ENCODE data around the gene VGLL4. TPM values are rescaled to one million over a fixed set of nuclear protein-coding genes. Genes with fewer than 3 reads are reported as not detected.

Gene VGLL4
- total RNA-seq, 1 experiment from 2014 or later: 42.1 TPM

DNA sequence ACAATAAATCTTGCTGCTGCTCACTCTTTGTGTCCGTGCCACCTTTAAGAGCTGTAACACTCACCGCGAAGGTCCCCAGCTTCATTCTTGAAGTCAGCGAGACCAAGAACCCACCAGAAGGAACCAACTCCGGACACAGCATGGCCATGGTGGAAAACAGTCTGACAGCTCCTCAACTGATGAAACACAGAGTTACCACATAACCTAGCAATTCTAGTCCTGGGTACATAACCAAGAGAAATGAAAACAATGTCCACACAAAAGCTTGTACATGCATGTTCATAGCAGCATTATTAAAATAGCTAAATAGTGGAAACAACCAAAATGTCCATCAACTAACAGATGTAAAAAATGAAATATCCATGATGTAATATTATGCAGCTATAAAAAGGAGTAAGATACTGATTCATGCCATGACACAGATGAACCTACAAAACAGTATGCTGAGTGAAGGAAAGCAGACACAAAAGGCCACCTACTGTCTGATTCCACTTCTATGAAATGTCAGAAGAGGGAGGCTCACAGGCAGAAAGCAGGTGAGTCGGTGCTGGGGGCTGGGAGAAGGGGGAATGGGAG is 36.8 kb downstream of the VGLL4 start:
- no peak overlapping the region for H3K23ac ChIP-seq (ENCODE audit: insufficient read length, low read depth, low read length)
- H3K4ac ChIP-seq (ENCODE audit: low read depth, low read length): no peak overlapping the region
- no peak overlapping the region for H3K4me3 Mint-ChIP-seq
- no peak overlapping the region for H4K8ac ChIP-seq (replicated peaks; ENCODE audit: insufficient read length, low read depth, low read length)
- H4K91ac ChIP-seq (ENCODE audit: insufficient read length, low read depth, low read length): no peak overlapping the region
- H2AK5ac ChIP-seq (ENCODE audit: insufficient read length, low read length): no peak overlapping the region
- H3K79me1 ChIP-seq (ENCODE audit: insufficient read depth, low read depth, low read length, poor library complexity, severe bottlenecking): peaks cover 3% of the 10 kb centered on the region
- no peak overlapping the region for H3K27ac ChIP-seq (ENCODE audit: insufficient read length, low read depth, low read length)
- TF ChIP-seq, protein P1, sequence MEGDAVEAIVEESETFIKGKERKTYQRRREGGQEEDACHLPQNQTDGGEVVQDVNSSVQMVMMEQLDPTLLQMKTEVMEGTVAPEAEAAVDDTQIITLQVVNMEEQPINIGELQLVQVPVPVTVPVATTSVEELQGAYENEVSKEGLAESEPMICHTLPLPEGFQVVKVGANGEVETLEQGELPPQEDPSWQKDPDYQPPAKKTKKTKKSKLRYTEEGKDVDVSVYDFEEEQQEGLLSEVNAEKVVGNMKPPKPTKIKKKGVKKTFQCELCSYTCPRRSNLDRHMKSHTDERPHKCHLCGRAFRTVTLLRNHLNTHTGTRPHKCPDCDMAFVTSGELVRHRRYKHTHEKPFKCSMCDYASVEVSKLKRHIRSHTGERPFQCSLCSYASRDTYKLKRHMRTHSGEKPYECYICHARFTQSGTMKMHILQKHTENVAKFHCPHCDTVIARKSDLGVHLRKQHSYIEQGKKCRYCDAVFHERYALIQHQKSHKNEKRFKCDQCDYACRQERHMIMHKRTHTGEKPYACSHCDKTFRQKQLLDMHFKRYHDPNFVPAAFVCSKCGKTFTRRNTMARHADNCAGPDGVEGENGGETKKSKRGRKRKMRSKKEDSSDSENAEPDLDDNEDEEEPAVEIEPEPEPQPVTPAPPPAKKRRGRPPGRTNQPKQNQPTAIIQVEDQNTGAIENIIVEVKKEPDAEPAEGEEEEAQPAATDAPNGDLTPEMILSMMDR (conservative IDR thresholded peaks at IDR 0.05): no peak
- WGBS (ENCODE audit: extremely low coverage, insufficient read length, low lambda C conversion rate): no CpG with 5 or more reads among the region's 6 CpGs
- H3K14ac ChIP-seq (ENCODE audit: insufficient read depth, low read length): no peak overlapping the region
- no peak overlapping the region for H2BK120ac ChIP-seq (ENCODE audit: low read depth, low read length, poor library complexity, severe bottlenecking)
- no peak for DNase-seq
- H3K9me3 ChIP-seq (ENCODE audit: control insufficient read depth, low read depth, low read length): no peaks in the 10 kb centered on the region
- H2BK12ac ChIP-seq (ENCODE audit: insufficient read length, low read depth, low read length): no peak overlapping the region
- no peak overlapping the region for H2BK20ac ChIP-seq (ENCODE audit: low read depth, low read length, poor library complexity, severe bottlenecking)
- no peak overlapping the region for H3K9ac ChIP-seq (ENCODE audit: extremely low read depth, insufficient read length, low read length)
- no peak overlapping the region for H3K56ac ChIP-seq (ENCODE audit: insufficient read length, low read depth, low read length)
- H2BK15ac ChIP-seq (ENCODE audit: low read depth, low read length): no peak overlapping the region
- peaks cover 0 to 10% (median 7%) of the 10 kb centered on the region in 3 experiments; a peak in 4 of 7 replicates for H3K36me3 Mint-ChIP-seq (ENCODE audit: insufficient read depth in 1 of 3, low read depth in 3 of 3)
- no peak overlapping the region for H2AFZ ChIP-seq (ENCODE audit: low read length)
- H3K27me3 Mint-ChIP-seq (ENCODE audit: low read depth): no peaks in the 10 kb centered on the region
- no peaks in the 10 kb centered on the region for H3K23me2 ChIP-seq (ENCODE audit: insufficient read length, low read depth, low read length, poor library complexity, severe bottlenecking)
- peak overlapping the region in 1 of 3 experiments; percentile 19; a peak in 1 of 7 replicates for H3K27ac Mint-ChIP-seq
- H2BK5ac ChIP-seq (ENCODE audit: insufficient read length, low read length): no peak overlapping the region
- H4K20me1 ChIP-seq (ENCODE audit: control insufficient read depth, insufficient read depth, insufficient read length): no peaks in the 10 kb centered on the region
- H3K4me1 Mint-ChIP-seq: peaks cover 70 to 79% of the 10 kb centered on the region in 2 experiments
- no peak overlapping the region for H4K5ac ChIP-seq (ENCODE audit: insufficient read length, low read depth, low read length)
- H3K18ac ChIP-seq (ENCODE audit: insufficient read length, low read depth, low read length): no peak overlapping the region
- H3K79me2 ChIP-seq (ENCODE audit: insufficient read depth, low read length): peaks cover 18% of the 10 kb centered on the region; the same call in 1 of the 2 replicates
- H3K27me3 ChIP-seq (ENCODE audit: insufficient read depth, low read length): no peaks in the 10 kb centered on the region
- H3K4me2 ChIP-seq (ENCODE audit: insufficient read depth, insufficient read length, low read length): no peak overlapping the region
- H3T11ph ChIP-seq (ENCODE audit: low read length): no peak overlapping the region
- peaks cover 9% of the 10 kb centered on the region; the same call in 1 of the 2 replicates for H3K4me1 ChIP-seq (ENCODE audit: insufficient read depth, low read length)
- H3K9me3 Mint-ChIP-seq: no peaks in the 10 kb centered on the region

Data from H9 (cell line).